Stimulated activated CD4-positive, alpha-beta T cell treated with anti-CD3 and anti-CD28 coated beads, TNF-alpha, amount 100 ng/mL, for 48 hours (primary cell): ENCODE results near the gene MSANTD1.

Experiments
- DNase-seq, 3 donors: peaks; one replicate each; pipeline ENCODE4 v3.0.0-alpha.2; 2020; ENCODE audit warnings: low read depth in 3 of 3

Gene MSANTD1

GRCh38 chr4:3302786-3303564, 54.0 kb downstream of the MSANTD1 start:
- no peak for DNase-seq

- DNase-seq: no peak
Observed at GRCh38 chr4:3303565-3303824, 54.5 kb downstream of the MSANTD1 start.

- no peak for DNase-seq
Observed at GRCh38 chr4:3303923-3304710, 55.2 kb downstream of the MSANTD1 start.

- no peak for DNase-seq
Observed at GRCh38 chr4:3304831-3305609, 56.1 kb downstream of the MSANTD1 start.

GRCh38 chr4:3305610-3306371, 56.8 kb downstream of the MSANTD1 start:
- no peak for DNase-seq
